C4-2B (cell line): ENCODE measurements around the gene TCF3.

Experiments used
- CTCF ChIP-seq: fragments of 450-650 bp; conservative IDR thresholded peaks from 2 replicates; pipeline ENCODE4 v1.5.1; 2017; ENCODE audit warnings: mild to moderate bottlenecking
- ZFX ChIP-seq: fragments of 450-650 bp; IDR thresholded peaks from 2 replicates; pipeline ENCODE4 v1.6.1; 2017

- TF ChIP-seq CTCF (no peak), ZFX (no peak)
Observed at GRCh38 chr19:1627194-1627593, 25.2 kb downstream of the TCF3 start.
